HFFc6 (cell line): ENCODE measurements around the gene ATP2A1. TPM values are rescaled to one million over a fixed set of nuclear protein-coding genes. Genes with fewer than 3 reads are reported as not detected.
"Not testable (repeated sequence)": the region's sequence is repeated elsewhere in the genome, so short reads cannot be mapped to it uniquely, and the experiment has no call there.

Experiments
- DNase-seq: peaks from one replicate; pipeline ENCODE4 v3.0.0-alpha.2; 2018
- H3K27ac Mint-ChIP-seq: 2 replicates; pipeline ENCODE4 v1.8.0; 2020; ENCODE audit warnings: mild to moderate bottlenecking, mixed read lengths
- H3K27me3 Mint-ChIP-seq: 2 replicates; pipeline ENCODE4 v1.8.0; 2021; ENCODE audit warnings: mild to moderate bottlenecking, moderate library complexity, mixed read lengths; ENCODE audit not compliant: insufficient read depth
- H3K36me3 Mint-ChIP-seq: 2 replicates; pipeline ENCODE4 v1.8.0; 2021; ENCODE audit warnings: low read depth, mixed read lengths
- H3K4me1 Mint-ChIP-seq: 2 replicates; pipeline ENCODE4 v1.8.0; 2020; ENCODE audit warnings: low read depth, mixed read lengths
- H3K4me3 Mint-ChIP-seq: 2 replicates; pipeline ENCODE4 v1.8.0; 2020; ENCODE audit warnings: mild to moderate bottlenecking, moderate library complexity, mixed read lengths
- H3K9me3 Mint-ChIP-seq: 2 replicates; pipeline ENCODE4 v1.8.0; 2020; ENCODE audit warnings: mild to moderate bottlenecking, mixed read lengths
- total RNA-seq, 6 experiments: library from RNA; stranded (reverse); fragmentation: NEBNext Ultra II Directional; extraction: Animal tissue kit (Norgen Biotek cat#: 25700); gene quantifications; 2 replicates in 1 of 6; 3 replicates in 5 of 6; pipeline ENCODE4 v1.2.3, GENCODE V29; 2021
- TF ChIP-seq, protein P1 (sequence below): fragments of 200-600 bp; sonication (generic); IDR thresholded peaks from 2 replicates; pipeline ENCODE4 v1.5.0; 2021; ENCODE audit warnings: antibody characterized with exemption, mild to moderate bottlenecking

Gene ATP2A1
- total RNA-seq, 6 experiments from 2014 or later: 0.26 to 0.85 (median 0.54) TPM

DNA sequence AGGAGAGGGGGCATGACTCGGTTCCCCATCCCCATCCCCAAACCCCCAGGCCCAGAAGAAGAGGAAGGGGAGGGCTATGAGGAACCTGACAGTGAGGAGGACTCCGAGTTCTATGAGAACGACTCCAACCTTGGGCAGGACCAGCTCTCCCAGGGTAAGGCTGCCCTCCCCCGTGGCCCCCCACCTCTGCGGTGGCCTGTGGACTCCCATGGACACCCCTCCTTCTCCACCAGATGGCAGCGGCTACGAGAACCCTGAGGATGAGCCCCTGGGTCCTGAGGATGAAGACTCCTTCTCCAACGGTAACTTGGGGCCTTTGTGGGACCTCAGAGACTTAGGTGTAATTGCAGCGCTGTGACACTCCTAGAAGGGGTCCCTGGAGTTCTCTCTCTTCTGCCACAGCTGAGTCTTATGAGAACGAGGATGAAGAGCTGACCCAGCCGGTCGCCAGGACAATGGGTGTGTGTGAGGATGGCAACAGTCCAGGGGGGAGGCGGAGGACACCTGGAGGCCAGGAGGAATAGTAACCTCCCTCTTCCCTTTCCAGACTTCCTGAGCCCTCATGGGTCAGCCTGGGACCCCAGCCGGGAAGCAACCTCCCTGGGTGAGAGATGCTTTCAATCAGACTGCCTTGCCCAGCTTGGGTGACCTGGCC, 59.1 kb downstream of the ATP2A1 start:
- H3K36me3 Mint-ChIP-seq: peaks cover 3% of the 10 kb centered on the region; the same call in 1 of the 2 replicates
- DNase-seq: no peak
- peaks cover 14% of the 10 kb centered on the region for H3K27me3 Mint-ChIP-seq
- peaks cover 9% of the 10 kb centered on the region; the same call in 1 of the 2 replicates for H3K4me1 Mint-ChIP-seq
- no peak overlapping the region for H3K27ac Mint-ChIP-seq
- no peak overlapping the region for H3K4me3 Mint-ChIP-seq
- TF ChIP-seq, protein P1, sequence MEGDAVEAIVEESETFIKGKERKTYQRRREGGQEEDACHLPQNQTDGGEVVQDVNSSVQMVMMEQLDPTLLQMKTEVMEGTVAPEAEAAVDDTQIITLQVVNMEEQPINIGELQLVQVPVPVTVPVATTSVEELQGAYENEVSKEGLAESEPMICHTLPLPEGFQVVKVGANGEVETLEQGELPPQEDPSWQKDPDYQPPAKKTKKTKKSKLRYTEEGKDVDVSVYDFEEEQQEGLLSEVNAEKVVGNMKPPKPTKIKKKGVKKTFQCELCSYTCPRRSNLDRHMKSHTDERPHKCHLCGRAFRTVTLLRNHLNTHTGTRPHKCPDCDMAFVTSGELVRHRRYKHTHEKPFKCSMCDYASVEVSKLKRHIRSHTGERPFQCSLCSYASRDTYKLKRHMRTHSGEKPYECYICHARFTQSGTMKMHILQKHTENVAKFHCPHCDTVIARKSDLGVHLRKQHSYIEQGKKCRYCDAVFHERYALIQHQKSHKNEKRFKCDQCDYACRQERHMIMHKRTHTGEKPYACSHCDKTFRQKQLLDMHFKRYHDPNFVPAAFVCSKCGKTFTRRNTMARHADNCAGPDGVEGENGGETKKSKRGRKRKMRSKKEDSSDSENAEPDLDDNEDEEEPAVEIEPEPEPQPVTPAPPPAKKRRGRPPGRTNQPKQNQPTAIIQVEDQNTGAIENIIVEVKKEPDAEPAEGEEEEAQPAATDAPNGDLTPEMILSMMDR: peak; percentile 21; the same call in 1 of the 2 replicates
- H3K9me3 Mint-ChIP-seq: no peaks in the 10 kb centered on the region

DNA sequence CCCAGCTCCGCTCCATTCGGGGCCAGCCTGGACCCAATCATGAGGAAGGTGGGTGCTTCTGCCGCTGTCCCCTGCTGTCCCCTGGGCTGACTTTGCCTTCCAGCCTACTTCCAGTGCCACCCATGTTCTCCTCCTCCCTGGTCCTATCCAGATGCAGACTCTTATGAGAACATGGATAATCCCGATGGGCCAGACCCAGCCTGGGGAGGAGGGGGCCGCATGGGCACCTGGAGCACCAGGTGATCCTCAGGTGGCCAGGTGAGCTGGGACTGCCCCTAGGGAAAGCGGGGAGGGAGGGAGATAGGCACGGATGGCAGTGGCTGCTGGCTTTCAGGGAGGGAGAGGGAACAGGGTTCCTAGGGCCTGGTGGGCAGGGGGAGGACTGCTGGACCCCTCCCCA, 60.4 kb downstream of the ATP2A1 start:
- Mint-ChIP-seq H3K9me3 (no peaks in the 10 kb centered on the region), H3K36me3 (peaks cover 3% of the 10 kb centered on the region; the same call in 1 of the 2 replicates), H3K27ac (no peak overlapping the region), H3K4me3 (no peak overlapping the region), H3K27me3 (peaks cover 11% of the 10 kb centered on the region), H3K4me1 (peaks cover 9% of the 10 kb centered on the region; the same call in 1 of the 2 replicates)
- TF ChIP-seq, protein P1: no peak
- DNase-seq: no peak

DNA sequence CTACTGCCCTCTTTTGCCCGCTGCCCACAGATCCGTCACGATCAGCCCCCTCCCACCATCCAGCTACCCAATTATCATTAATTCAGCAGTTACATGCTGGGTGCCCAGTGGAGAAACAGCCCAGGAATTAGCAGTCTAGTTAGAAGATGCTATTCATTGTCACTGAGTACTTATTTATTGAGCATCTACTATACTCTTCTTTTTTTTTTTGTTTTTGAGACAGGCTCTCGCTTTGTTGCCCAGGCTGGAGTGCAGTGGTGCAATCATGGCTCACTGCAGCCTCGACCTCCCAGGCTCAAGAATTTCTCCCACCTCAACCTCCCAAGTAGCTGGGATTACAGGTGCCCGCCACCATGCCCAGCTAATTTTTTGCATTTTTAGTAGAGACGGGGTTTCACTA, 61.5 kb downstream of the ATP2A1 start:
- not testable (repeated sequence) for H3K36me3 Mint-ChIP-seq, H3K9me3 Mint-ChIP-seq

DNA sequence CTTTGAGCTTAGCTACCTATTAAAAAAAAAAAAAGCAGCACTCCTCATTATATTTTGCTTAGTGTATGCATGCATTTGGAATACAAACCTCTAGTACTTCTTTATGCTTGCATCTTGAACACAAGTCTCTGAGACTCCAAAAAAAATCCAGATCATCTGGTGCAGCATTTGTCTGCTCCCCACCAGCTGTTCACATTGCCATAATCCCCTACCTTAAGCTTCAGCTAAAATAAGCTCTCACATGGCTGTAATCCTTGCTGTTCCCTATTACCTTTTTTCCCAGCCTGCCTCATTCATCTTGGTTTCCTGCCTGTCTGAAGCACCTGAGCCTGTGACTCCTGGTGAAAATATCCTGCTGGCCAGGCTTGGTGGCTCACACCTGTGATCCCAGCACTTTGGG, 65.0 kb downstream of the ATP2A1 start:
- Mint-ChIP-seq H3K4me3 (no peak overlapping the region), H3K27me3 (peaks cover 7% of the 10 kb centered on the region)
- TF ChIP-seq, protein P1: no peak

More for the DNA sequence above, 61.5 kb downstream of the ATP2A1 start:
- not testable (repeated sequence) for H3K27me3 Mint-ChIP-seq, H3K27ac Mint-ChIP-seq, H3K4me3 Mint-ChIP-seq, H3K4me1 Mint-ChIP-seq, DNase-seq

DNA sequence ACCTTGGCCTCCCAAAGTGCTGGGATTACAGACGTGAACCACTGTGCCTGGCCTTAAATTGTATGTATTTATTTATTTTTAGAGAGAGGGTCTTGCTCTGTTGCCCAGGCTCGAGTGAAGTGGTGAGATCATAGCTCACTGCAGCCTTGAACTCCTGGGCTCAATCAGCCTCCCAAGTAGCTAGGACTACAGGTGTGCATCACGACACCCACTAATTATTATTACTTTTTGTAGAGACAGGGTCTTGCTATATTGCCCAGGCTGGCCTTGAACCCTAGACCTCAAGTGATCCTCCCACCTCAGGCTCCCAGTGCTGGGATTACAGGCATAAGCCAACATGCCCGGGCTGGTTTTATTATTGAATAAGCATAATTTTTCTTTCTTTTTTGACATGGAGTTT, 68.4 kb downstream of the ATP2A1 start:
- H3K27me3 Mint-ChIP-seq: peaks cover 4% of the 10 kb centered on the region

More for the DNA sequence above, 65.0 kb downstream of the ATP2A1 start:
- no peak for DNase-seq
- Mint-ChIP-seq H3K4me1 (peaks cover 18% of the 10 kb centered on the region), H3K36me3 (no peaks in the 10 kb centered on the region), H3K27ac (no peak overlapping the region), H3K9me3 (no peaks in the 10 kb centered on the region)

More for the DNA sequence above, 68.4 kb downstream of the ATP2A1 start:
- Mint-ChIP-seq H3K9me3 (no peaks in the 10 kb centered on the region), H3K27ac (no peak overlapping the region), H3K4me1 (peaks cover 21% of the 10 kb centered on the region), H3K36me3 (no peaks in the 10 kb centered on the region), H3K4me3 (no peak overlapping the region)
- no peak for DNase-seq
- TF ChIP-seq, protein P1: no peak
